GM21723 (cell line): Measurements from ENCODE around the gene ARPC5L.
"Not testable (repeated sequence)": the region's sequence is repeated elsewhere in the genome, so short reads cannot be mapped to it uniquely, and the experiment has no call there.

Experiments
- ATAC-seq: cut with Tn5 transposase; IDR thresholded peaks from one replicate; pipeline ENCODE4 v1.9.1; 2021; ENCODE audit warnings: mild to moderate bottlenecking, moderate library complexity; ENCODE audit not compliant: unreplicated experiment

The ARPC5L gene

DNA sequence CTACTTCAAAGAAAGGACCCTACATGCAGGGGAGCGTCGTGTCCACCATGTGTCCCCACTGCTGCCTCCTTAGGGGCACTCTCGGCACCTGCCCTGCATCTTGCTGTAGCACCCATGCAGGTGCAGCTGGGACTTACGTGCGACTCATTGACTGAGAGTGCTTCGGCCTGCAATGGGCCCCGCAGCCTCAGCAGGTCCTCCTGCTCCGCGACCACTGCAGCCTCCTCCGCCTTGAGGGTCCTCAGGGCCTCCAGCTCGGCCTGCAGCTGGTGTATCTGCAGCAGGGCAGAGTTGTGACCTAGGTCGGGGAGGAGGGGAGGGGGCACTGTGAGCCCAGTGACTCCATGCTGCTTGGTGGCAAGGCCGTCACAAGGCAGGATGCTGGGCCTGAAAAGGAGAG lies 27.1 kb downstream of the ARPC5L start:
- ATAC-seq, result no peak

DNA sequence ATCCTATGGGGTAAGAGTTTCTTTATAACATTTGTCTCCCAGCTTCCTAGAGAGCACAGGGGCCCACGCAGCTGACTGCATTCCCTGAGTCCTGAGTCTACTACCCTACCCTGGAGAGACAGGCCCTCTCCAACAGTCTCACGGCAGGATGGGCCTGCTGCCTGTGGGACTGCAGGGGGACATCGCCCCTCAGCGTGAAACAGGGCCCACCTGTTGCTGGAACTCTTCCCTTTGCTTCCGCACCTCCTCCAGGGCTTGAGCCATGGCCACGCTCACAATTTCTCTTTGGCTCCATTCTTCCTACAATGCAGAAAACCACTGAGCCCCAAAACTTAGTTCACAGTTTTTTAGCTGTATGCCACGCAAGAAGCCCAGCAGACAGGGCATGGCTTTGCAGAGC lies 28.2 kb downstream of the ARPC5L start:
- no peak for ATAC-seq

DNA sequence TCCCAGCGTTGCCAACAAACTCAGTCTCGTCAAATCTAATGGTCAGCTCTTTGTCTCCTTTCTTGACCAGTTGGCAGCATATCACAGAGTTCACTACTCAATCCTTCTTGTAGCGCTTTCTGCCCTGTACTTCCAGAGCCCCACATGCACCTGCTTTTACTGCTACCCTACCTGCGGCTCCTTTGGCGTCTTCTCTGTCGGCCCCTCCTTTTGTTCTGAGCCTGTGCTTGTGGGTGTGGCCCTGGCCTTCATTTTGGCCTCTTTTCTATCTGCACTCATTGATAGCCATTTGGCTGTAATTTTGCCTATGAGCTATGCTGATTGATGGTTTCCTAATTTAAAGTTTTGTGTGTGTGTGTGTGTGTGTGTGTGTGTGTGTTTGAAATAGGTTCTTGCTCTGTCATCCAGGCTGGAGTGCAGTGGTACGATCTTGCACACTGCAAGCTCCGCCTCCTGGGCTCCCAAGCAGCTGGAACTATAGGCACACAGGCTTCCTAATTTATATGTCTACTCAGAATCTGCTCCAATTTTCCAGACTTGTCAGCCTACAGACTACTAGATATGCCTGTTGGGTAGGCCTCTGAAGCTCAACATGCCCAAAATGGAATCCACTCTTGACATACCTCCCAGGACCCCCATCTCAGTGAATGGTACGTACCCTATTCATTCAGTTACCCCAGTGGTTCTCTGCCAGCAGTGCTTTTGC lies 32.3 kb downstream of the ARPC5L start:
- no peak for ATAC-seq

DNA sequence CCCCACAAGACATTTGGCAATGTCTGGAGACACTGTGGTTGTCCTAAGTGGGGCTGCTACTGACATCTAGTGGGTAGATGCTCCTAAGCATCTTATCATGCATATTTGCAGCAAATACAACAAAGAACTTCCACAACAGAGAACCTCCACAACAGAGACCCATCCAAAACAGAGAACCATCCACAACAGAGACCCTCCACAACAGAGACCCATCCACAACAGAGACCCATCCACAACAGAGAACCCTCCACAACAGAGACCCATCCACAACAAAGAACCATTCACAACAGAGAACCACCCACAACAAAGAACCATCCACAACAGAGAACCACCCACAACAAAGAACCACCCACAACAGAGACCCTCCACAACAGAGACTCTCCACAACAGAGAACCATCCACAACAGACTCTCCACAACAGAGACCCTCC lies 32.8 kb downstream of the ARPC5L start:
- ATAC-seq, result no peak

DNA sequence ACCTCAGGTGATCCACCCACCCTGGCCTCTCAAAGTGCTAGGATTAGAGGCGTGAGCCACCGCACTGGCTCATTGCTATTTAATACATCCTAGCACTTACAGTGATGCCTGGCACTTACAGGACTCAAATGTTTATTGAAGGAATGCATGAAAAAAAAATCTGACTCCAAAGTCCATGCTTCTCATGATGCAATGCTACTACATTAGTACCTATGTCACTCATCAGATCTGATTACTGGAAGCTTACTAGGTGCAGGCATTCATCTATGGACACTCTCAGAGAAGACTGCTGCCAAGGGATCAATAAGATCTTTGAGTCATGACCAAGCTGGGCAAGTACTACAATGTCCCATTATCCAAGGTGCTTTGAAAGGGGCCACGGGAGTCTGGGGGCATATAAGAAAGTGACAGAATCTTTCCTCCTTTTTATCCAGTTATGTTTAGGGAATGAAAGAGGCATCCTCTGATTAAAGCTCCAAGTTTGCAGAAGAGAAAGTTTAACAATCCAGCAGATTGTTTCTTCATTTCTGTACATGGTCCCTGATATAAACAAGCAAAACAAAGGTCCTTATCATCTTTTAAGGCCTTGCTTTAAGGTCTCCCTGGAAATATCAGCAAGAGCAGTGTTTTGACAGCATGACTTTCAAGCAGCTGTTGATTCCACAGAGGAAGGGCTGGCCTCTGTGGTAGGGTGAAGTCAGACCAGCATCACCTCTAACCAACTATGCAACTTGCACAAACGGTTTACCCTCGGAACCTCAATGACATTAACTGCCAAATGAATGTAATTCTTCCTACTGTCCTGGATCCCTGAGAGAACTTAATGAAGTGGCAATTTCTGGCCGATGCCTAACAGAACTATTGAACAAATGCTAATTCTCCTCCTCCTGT lies 35.9 kb downstream of the ARPC5L start:
- no peak for ATAC-seq

DNA sequence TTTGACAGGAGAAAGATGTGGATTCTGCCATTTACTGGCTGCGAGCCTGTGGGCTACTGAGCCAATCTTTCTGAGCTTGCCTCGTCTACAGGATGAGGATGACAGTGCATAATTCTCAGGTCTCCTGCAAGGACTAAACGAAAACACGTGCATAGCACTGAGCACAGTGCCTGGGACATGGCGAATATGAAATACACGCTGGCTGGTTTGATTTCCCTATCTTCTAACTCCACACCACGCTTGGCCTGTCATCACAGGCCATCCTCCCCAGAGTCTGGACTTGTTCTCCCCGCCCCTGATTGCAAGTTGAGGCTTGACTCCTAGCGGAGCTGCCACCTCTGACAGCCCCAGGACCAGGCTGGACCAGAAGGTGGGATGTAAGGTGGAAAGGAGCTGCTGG lies 37.9 kb downstream of the ARPC5L start:
- no peak for ATAC-seq

DNA sequence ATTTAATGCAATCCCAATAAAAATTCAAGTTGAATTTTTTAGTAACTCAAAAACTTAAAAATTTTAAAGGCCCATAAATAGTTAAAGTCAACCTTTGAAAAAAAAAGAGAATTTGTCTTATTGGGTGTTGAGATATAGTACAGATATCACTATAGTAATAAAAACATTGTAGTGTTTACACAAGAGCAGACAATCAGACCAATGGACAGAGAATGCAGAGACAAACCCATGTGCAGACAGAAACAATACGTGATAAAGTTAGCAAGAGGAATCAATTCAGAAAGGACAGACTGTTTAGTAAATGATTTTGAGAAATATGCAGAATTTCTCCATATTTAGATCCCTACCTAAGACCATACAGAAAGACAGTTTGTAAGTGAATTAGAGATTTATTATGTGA lies 45.0 kb downstream of the ARPC5L start:
- ATAC-seq, result no peak

DNA sequence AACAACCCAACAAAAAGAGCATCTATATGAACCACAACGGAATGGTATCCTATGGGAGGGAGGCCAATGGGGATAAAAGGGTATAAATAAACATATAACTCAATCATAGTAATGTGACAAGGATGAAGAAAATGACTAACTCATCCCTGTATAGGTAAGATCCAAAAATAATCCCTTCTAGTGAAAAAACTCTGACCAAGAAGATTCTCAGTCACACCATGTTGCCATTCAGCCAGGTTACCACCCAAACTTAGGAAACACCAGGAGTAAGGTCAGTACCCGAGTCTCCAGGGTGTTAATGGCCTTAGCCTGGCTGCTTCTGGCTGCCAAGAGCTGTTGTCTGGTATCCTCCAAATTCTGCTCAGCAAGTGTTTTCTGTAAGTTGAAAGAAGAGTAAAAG lies 46.2 kb downstream of the ARPC5L start:
- no peak for ATAC-seq

DNA sequence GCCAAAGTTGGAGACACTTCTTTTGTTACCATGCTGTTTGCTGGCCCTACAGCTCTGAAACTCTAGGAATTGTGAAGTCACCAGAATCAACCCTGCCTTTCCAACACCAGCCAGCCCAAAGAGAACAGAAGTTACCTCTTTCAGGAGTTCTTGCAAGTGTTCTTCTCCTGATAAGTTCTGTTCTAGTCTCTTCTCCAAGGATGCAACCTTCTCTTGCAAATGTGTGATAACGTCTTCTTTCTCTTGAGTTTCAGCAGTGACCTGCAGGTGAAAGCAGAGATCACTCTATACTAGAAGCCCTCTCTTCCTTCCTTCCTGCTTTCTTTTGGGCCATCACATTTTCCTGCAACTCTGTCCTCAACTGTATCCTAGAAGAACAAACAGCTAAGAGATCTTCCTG lies 49.8 kb downstream of the ARPC5L start:
- ATAC-seq, result no peak

DNA sequence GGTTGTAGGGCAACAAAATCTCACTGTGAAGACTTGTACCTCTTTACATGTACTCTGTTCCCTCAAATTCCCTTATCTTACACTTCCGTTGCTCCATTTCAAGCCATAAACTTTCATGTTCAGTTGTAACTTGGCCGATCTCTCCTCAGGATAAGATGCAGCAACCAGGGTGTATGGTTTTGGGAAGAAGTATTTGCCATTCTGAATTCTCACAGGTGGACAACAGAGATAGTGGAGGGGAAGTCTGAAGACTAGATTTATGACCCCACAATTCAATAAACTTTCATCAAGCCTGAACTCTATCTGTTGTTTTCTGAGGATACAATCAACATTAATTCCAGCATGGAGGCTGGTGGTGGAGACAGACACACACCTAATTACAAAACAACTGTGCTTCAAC lies 51.4 kb downstream of the ARPC5L start:
- no peak for ATAC-seq

DNA sequence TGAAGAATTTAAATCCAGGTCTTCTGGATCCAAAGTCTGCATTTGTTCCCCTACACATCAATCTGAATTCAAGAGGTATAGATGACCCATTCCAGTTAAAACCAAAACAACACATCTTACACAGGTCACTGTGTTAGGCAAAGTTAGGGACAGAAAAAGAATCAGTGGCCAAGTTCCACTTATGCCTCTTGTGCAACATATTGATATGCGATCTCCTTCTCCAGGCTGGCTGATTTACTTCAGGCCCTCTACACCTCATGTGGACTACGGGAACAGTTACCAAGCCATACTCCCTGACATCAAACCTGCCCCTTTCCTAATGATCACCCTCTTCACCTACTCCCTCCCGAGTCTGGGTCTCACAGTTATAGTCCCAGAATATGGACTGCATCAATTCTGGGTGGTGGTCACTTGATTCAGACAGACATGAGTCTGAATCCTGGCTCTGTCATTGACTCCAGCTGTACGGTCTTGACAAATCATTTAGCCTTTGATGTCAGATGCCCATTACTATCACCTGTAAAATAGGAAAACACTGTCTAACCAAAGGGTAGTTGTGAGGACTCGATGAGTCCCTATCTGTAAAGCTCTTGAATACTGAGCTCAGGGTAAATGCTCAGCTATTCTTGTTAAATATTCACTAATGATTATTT lies 52.9 kb downstream of the ARPC5L start:
- ATAC-seq, result no peak

DNA sequence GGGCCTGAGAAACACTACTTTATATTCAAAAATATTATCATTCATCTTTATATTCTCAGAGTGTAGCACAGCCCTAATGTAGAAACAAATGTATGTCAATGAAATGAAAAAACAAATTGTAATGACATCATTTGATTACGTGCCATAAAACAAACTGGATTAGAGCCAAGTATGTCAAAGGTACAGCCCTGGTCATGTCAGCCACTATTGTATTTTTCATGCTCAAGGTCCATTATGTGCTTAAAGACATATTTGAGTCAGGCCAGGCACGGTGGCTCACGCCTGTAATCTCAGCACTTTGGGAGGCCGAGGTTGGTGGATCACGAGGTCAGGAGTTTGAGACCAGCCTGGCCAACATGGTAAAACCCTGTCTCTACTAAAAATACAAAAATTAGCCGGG lies 58.5 kb downstream of the ARPC5L start:
- ATAC-seq, result not testable (repeated sequence)
